GM11168 (cell line): ENCODE data around the gene STYXL1.
"Not testable (repeated sequence)": the region's sequence is repeated elsewhere in the genome, so short reads cannot be mapped to it uniquely, and the experiment has no call there.

Experiments
- in situ Hi-C: fragments of 300-500 bp; cut with MboI; formaldehyde crosslinking; loops from one replicate; pipeline ENCODE4 v1.12.0; 2022; ENCODE audit warnings: low sequenced_read_pairs; ENCODE audit not compliant: unreplicated experiment

The STYXL1 gene

GRCh38 chr7:76040126-76040525 lies 7.7 kb downstream of the STYXL1 start:
- in situ Hi-C loops, result no loop called here

- in situ Hi-C loops, result no loop called here
Observed at GRCh38 chr7:76037310-76037709, 10.5 kb downstream of the STYXL1 start.

- in situ Hi-C loops, result no loop called here
Observed at GRCh38 chr7:76031964-76032363, 15.8 kb downstream of the STYXL1 start.

- in situ Hi-C loops, result loop anchor here (10.0 kb wide), 1 partner anchor 155 kb away; the partner anchor contains the start of gene RHBDD2
Observed at GRCh38 chr7:76029682-76030081, 18.1 kb downstream of the STYXL1 start.

- in situ Hi-C loops, result loop anchor here (10.0 kb wide), 1 partner anchor 148 kb away; the partner anchor contains the start of gene RHBDD2
Observed at GRCh38 chr7:76023002-76023401, 24.8 kb downstream of the STYXL1 start.

GRCh38 chr7:76022026-76022780 lies 25.6 kb downstream of the STYXL1 start:
- in situ Hi-C loops, result loop anchor here (10.0 kb wide), 1 partner anchor 147 kb away; the partner anchor contains the start of gene RHBDD2

- in situ Hi-C loops, result loop anchor here (10.0 kb wide), 1 partner anchor 145 kb away; the partner anchor contains the start of gene RHBDD2
Observed at GRCh38 chr7:76020031-76020714, 27.6 kb downstream of the STYXL1 start.

- in situ Hi-C loops, result not testable (repeated sequence)
Observed at GRCh38 chr7:76018520-76018919, 29.3 kb downstream of the STYXL1 start.

- in situ Hi-C loops, result no loop called here
Observed at GRCh38 chr7:76016191-76016947, 31.4 kb downstream of the STYXL1 start.

GRCh38 chr7:76011442-76011861 lies 36.3 kb downstream of the STYXL1 start:
- in situ Hi-C loops, result no loop called here

GRCh38 chr7:76009672-76010600 lies 37.9 kb downstream of the STYXL1 start:
- in situ Hi-C loops, result no loop called here

- in situ Hi-C loops, result no loop called here
Observed at GRCh38 chr7:76008156-76008687, 39.6 kb downstream of the STYXL1 start.

- in situ Hi-C loops, result not testable (repeated sequence)
Observed at GRCh38 chr7:76005004-76005403, 42.8 kb downstream of the STYXL1 start.

- in situ Hi-C loops, result no loop called here
Observed at GRCh38 chr7:76003351-76003750, 44.4 kb downstream of the STYXL1 start.

- in situ Hi-C loops, result no loop called here
Observed at GRCh38 chr7:76002822-76003221, 45.0 kb downstream of the STYXL1 start.

GRCh38 chr7:76002139-76002538 lies 45.7 kb downstream of the STYXL1 start:
- in situ Hi-C loops, result no loop called here

- in situ Hi-C loops, result no loop called here
Observed at GRCh38 chr7:76000566-76000965, 47.2 kb downstream of the STYXL1 start.

- in situ Hi-C loops, result no loop called here
Observed at GRCh38 chr7:75998038-75998437, 49.8 kb downstream of the STYXL1 start.

GRCh38 chr7:75996476-75996875 lies 51.3 kb downstream of the STYXL1 start:
- in situ Hi-C loops, result no loop called here
